Stimulated activated CD8-positive, alpha-beta memory T cell treated with anti-CD3 and anti-CD28 coated beads, Interleukin-7, amount 100 ng/mL, for 4 hours (primary cell): ENCODE results near the gene BRD7.

Experiments
- DNase-seq, 2 donors: peaks; one replicate each; pipeline ENCODE4 v3.0.0-alpha.2; 2020; ENCODE audit warnings: low read depth in 2 of 2

The BRD7 gene

DNA sequence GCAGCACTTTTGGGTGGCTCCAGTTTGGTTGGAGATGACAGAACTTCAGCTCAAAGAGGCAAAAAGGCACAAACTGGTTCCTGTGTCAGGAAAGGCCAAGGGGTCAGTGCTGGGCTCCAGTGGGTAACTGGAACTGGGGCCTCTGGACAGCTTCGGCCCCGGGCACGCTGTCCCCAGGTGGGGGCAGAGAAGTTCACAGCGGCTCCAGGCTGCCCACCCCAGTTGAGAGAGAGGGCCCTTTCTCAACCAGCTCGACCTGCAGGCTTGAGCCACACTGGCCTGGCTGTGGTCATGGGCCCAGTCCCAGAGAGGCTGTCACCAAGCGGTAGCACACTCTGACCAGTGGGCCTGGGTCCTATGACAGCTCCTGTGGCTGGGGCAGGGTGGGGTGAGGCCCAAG is 77.9 kb downstream of the BRD7 start:
- no peak for DNase-seq

DNA sequence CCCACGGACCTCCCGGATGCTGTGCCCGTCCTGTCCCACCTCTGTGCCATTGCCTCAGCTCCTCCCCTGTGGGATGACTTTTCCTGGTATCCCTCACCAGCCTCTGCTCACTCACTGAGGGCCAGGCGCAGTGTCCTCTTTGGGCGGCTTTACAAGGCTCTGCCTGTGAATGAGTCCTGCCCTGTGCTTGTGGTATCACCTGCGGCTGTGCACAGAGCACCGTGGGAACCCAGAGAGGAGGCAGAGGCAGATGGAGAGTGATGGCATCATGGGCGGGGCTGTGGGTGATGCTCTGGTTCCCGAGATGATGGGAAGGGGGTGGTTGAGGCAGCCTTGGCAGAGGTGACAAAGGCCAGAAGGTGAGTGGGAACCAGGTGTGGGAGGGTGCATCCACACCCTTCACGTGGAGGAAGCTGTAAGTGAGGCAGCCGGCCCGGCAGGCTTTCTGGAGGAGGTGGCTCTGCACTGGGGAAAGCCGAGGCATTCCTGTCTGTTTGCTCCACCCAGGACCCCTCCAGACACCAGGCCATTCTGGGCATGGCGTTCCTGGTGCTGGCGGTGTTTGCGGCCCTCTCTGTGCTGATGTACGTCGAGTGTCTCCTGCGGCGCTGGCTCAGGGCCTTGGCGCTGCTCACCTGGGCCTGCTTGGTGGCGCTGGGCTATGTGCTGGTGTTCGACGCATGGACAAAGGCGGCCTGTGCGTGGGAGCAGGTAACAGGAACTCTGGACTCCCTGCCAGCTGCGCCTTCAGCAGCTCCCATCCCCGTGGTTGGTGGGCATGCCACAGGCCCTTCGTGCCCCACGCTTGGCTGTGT is 78.6 kb downstream of the BRD7 start:
- DNase-seq = no peak

DNA sequence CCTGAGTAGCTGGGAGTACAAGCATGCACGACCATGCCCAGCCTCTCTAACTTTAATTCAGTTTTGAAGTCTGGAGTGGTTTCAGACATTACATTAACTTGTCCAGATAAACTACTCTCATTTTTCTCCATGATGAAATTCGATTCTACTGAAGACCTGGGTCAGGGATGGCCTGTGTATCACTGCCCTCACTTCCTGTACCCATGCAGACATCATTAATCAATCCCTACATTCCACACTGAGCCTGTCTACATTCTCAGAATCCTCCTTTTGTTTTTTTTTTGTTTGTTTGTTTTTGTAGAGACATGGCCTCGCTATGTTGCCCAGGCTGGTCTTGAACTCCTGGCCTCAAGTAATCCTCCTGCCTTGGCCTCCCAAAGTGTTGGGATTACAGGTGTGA is 79.9 kb downstream of the BRD7 start:
- no peak for DNase-seq

DNA sequence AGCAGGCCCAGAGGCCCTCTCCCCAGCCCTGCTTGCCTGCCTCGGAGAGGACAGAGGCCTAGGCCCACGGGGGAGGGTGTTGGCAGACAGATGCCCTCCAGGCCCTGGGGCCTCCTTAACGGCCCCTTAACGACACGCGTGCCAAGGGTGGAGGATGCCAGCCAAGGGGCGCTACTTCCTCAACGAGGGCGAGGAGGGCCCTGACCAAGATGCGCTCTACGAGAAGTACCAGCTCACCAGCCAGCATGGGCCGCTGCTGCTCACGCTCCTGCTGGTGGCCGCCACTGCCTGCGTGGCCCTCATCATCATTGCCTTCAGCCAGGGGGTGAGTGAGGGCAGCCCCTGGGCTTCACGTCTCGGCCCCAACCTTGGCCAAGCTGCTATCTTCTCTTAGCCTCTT is 80.8 kb downstream of the BRD7 start:
- no peak for DNase-seq

DNA sequence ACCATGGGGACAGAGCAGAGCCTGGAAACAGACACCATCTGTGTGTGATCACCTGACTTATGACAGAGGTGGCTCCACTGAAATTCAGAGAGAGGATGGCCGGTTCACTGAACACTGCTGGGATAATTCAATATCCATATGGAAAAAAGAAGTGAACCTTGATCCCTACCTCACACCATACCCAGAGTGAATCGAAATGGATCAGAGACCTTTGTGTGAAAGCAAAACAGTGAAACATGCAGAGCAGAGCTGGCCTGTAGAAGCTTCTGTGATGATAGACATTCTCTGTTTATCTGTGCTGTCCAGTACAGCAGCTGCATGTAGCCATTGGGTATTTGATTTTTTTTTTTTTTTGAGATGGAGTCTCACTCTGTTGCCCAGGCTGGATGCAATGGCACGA is 82.1 kb downstream of the BRD7 start:
- DNase-seq = no peak

DNA sequence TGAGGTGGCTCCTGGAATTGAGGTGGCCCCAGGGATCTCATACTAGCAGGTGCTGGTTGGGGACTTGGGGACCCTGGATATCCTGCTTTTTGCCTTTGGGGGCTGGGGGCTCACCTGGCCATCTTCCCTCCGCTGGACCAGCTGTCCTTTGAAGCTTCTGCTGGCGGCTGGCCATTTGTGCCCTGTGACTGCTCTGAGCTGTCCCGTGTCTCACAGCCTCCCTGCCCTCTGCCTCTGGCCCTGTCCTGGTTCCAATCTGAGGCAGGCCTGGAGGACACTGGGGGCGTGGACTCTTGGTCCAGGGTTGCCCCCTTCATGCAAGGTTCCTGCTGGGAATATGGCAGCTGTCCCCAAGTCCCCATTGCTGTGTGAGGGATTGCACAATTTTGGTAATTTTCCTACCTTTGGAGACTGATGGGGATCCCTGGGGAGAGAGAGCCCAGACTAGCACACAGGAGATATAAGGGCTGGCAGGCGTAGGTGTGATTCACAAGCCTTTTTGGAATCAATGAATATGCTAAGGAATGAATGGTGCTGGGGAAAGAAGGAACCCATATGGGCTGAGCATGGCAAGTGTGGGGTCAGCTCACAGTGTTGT is 83.3 kb downstream of the BRD7 start:
- DNase-seq = no peak

DNA sequence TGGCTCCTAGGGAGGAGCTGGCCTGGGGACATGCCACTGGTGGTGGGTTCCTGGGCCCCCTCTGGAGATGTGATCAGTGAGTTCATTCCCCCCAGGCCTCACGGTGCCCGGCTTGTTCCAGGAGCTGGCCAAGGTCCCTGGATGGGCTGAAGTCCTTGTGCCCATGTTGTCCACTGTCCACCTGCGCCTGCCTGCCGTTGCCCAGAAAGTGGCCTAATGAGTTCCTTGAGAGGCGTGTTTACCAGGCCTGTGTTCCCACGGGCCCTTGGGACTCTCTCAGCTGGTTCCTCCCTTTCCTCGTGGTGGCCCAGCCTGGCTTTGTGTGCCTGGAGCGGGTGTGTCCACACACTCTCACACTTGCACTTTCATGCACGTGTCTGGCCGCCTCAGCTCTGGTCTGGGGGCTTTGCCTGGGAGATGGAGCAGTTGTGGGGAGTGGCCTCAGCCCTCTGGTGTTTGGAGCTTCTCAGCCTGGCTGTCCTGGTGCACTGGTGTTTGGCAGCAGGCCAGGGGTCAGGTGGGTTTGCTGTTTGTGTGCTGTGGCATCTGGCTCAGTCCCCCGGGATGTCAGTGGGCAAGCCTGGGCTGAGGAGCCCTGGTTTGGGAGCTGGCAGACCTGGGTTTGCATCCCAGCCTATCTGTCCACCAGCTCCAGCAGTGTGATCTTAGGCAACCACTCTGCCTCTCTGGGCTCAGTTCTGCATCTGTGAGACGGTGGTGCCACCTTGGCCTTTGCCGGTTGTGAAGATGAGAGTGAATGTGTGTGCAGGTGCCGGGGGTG is 84.5 kb downstream of the BRD7 start:
- DNase-seq = no peak

DNA sequence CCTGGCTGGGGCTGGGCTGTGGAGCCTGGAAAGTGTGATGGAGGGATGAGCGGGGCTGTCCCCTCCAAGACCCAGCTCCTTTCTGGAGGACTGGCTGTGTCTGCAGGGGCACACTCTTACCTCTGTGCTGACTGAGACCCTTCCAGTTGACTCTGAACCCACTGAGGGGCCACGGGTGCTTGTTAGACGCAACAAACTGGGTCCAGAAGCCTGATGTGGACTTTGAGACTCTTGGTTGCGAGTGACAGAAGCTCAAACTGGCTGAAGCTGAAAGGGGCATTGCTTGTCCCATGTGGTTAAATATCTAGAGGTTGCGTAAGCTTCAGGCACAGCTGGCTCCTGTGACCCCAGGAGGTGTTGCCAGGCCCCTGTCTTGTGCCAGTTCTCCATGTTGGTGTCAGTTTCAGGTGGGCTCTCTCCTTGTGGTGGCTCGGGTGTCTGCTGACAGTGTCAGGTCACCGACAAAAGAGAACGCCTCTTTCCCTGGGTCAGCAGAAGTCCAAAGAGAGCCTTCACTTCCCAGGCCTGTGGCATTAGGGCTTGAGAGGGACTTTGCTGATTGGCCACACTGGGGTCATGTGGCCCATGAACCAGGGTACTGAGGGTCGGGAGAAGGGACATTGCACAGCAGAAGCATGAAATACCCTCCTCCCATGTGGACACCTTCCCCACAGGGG is 85.7 kb downstream of the BRD7 start:
- DNase-seq = no peak

DNA sequence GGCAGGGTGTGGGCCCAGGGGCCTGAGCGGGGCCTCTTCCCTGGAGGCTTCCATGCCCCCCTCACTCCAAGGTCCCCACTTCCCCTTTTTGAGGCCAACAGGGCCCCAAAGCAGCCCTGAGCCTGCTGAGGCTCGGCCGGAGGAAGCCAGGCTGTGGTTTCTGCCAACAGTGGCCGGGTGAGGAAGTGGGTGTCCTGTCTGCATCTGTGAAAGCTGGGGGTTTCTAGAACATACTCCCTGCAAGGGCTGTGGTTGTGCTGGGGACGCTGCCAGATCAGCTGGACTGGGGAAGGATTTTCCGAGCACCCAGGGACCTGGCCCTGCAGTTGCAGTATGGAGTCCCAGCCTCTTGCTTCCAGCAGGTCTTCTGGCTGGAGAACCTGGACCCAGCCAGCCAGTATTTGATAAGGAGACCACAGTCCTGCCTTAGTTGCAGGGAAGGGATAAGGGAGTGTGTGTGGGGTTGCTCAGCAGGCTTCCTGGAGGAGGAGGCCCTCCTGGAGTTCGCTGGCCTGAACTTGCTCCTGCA is 86.7 kb downstream of the BRD7 start:
- DNase-seq = peak; percentile 32 to 57

DNA sequence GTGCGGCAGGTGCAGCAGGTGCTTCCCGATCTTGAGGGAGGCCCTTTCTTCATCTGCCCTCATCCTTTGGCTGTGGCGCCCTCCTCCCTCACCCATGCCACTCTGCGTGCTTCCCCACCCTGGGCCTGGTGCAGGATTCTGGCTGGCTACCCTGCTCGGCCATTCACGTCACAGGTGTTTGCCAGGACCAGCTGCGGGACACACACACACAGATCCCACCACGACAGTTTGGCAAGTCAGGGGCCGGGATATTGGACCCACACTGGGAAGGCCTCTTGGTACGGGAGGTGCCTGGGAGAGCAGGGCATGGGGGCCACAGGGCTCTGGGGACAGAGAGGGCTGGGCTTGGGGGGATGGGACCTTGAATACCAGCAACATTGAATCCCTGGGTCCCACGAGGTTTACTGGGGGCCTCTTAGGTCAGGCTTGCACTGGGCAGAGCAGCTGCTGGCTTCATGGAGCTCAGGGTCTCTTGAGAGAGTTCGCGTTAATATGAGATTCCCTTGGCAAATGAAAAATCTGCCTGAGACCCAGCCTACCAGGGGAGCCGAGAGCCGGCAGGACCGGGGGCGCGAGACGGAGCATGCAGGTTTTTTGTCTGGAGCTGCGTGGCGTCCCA is 87.3 kb downstream of the BRD7 start:
- no peak for DNase-seq

DNA sequence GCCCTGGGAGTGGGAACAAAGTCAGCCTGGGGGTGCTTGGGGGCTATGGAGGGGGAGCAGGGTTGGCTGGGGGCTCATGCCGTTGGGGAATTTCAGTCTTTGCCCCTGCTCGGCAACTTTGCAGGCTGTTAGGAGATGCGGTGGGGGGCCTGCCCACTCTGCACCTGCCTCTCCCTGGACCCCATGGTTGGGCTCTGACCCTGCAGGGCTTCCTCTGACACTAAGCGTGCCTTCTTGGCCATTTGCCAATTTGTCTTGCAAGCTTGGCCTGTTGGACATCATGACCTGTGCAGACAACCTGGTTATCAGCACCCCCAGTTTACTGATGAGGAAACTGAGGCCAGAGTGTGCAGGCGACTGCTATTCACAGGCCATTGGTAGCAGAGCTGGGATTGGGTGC is 87.9 kb downstream of the BRD7 start:
- no peak for DNase-seq

DNA sequence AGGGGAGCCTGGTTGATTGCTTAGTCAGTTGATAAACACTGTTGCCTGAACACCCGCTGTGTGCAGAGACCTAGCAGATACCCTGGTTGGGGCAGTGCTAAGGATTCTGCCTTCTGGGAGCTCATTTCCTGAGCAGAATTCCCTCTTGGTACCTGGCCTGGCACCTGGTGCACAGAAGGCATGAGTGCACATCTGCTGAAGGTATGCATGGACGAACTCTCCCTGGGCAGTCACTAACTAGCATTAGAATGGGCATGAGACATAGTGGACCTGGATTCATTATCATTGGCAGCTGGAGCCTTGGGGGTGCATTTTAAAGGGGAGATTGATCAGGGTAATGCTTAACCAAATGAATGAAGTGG is 89.3 kb downstream of the BRD7 start:
- DNase-seq = no peak

DNA sequence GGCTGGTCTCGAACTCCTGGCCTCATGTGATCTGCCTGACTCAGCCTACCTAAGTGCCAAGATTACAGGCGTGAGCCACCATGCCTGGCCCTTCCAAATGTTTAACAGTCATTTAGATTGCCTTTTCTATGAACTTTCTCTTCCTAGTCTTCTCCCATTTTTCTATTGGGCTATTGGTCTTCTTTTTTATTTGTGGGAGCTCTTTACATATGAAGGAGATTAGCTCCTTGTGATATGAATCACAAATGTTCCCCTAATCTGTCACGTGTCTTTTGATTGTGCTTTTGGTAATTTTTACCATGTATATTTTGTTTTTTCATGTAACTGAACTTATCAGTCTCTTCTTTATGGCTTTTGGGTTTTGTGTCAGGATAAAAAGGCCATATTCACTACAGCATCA is 90.5 kb downstream of the BRD7 start:
- no peak for DNase-seq

DNA sequence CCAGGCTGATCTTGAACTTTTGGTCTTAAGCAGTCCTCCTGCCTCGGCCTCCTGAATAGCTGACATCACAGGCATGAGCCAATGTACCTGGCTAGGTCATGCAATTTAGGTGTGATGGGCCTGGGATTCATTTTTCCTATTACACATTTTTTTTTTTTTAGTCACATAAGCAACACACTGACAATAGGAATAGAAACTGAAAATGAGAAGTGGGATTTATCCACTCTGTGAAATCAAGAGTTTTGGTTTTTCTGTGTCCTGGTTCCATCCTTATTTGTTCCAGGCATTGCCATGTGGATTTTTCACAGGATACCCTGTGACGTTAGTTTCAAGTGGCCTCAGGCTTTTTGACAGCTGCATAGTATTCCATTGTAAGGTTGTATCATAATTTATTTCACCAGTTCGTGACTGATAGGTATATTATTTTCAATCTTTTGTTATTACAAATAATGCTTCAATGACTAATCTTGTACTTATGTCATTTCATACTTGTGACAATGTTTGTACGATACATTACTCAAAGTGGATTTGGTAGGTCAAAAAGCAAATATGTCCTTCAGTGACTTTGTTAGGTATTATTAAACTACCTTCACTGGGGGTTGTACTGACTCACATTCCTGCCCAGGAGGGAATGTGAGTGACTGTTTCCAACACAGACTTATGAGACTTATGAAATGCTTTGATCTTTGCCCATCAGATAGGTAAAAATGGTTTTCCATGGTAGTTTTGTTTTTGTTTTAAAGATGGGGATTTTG is 91.8 kb downstream of the BRD7 start:
- no peak for DNase-seq

DNA sequence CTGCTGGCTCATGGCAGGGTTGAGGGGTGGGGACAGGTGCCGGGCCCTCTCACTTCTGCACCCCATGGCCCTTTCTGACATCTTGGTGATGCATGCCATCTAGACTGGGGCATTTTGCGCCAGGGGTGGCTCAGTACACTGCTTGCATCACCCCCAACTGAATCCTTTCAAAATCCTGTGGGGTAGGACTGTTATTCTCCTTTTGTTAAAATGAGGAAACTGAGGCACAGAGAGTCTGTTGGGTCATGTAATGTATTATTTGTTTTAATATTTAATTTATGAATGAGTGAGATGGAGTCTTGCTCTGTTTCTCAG is 92.5 kb downstream of the BRD7 start:
- no peak for DNase-seq

DNA sequence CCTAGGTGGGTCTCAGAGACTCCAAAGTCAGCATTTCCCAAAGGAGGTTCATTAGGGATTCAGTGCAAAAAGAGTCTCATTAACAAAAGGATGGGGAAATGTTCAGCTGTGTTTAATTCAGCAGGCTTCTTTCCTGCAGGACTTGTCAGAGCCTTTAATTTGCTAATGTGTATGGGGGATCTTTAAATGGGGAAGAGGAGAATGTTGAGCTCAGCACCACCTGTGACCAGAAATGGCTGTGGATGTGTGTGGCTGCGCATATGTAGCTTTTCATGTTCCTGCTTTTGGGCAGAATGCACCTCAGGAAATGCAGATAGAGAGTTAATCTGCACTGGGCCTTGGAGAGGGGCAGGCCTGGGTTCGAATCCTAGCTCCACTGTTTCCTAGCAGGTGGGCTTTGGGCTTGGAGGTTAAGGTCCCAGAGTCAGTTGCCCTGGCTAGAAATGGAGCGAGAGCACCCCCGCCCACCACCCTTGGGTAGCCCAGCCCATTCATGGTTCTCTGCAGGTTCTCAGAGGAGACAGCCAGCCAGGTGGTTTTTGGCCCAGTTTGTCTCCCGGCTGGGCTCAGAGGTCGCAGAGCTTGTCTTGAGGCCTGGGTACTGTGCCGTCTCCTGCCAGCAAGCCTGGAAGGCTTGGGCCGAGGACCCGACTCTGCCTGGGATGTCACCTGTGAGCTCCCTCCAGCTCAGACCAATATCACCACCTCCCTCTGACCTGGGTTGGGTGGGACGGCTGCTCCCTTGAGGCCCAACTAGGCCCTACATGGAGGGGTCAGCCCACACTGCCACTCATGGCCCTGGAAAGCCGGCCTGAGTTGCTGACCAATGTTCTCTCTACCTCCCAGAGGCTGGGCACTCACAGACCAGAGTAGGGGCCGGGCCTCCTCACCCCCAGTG is 93.1 kb downstream of the BRD7 start:
- no peak for DNase-seq

DNA sequence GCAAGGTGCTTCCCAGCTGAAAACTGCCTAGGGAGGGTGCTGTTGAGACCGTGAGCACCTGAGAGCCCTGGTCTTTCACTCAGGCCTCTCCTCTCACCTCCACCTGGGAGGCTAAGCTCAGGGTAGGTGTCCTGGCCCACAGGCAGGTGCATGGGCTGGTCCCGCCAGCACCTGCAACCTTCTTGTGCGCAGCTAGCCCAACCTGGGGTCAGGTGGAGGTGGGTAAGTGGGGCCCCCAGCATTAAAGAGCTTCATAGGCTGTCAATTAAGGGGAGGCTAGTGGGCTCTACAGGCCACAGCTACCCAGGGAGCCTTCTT is 93.7 kb downstream of the BRD7 start:
- DNase-seq = no peak

DNA sequence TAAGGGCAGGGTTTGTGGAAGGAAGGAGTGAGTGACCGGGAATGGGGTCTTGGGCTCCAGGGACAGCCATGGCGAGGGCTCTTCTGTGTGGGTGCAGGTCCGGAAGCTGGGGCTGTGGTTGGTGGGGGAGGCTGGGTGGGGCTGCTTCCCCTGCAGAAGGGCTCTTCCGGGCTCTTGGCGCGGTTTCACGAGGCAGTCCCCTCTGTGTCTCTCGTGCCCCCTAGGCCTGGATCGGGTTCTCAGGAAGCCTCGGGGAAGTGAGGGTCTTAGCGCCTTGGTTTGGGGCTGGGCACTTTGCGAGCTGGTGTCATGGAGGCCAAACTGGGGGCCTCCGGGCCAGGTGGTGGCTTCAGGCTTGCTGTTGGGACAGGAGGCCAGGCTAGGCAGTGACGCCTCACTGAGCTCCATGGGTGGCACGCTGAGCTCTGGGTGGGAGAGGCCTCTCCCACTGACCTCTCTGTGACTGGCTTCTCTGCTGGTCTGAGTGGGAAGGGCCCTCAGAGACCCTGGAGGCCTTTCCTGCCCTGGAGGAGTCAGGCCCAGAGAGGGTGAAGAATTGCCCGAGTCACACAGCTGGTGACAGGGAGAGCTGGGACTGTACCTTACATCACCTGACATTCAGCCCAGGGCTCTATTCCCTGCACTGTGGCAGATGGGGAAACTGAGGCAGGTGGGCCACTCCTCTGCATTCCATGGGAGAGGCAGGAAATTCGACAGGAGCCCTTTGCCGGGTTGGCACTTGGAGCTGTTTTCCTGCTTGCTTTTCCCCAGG is 94.3 kb downstream of the BRD7 start:
- peak in 1 of 2 donors; percentile 47 for DNase-seq

DNA sequence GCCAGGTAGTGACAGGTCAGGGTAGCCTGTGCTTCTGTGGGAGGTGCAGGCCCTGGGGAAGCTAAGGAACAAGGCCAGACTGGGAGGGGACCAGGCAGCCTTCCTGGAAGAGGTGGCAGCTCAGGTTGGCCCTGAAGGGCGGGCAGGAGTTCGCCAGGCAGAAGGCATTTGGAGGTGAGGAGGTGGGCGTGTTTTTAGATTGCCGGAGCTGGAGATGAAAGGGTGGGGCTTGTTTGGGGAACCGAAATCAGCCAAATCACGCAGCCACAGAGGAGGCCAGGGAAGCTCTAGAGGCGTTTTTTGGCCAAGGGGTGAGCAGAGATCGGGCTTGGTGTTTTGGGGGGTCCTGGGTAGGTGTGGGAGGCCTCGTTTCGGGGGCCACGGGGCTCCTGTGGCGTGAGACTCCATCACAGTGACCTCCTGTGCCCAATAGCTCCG is 94.9 kb downstream of the BRD7 start:
- DNase-seq = no peak

DNA sequence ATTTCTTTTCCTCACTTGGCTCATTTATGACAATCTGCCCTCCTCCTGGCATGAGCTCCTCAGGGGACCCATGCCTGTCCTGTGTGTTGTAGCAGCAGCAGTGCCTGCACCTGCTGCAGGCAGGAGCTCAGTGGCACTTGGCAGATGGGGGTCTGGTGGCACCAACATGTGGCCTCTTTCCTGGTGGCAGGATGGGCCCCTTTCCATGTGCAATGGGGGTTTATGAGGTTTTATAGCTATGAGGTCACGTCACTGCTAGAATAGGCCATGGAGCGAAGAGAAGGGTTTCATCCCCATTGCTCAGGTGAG is 95.5 kb downstream of the BRD7 start:
- DNase-seq = no peak
